COLO829 (cell line): Measurements from ENCODE around the gene MFAP3.
"Not testable (repeated sequence)": the region's sequence is repeated elsewhere in the genome, so short reads cannot be mapped to it uniquely, and the experiment has no call there.

Experiments used
- DNase-seq: peaks from one replicate; pipeline ENCODE4 v3.0.0; 2012; ENCODE audit warnings: low spot score

MFAP3 gene

GRCh38 chr5:154053468-154053867 is 14.7 kb downstream of the MFAP3 start:
- no peak for DNase-seq

GRCh38 chr5:154055201-154055600 is 16.4 kb downstream of the MFAP3 start:
- DNase-seq: no peak

GRCh38 chr5:154058055-154059038 is 19.6 kb downstream of the MFAP3 start:
- no peak for DNase-seq

- no peak for DNase-seq
These were observed 20.3 kb downstream of the MFAP3 start for GRCh38 chr5:154059039-154059430.

GRCh38 chr5:154059583-154059982 is 20.8 kb downstream of the MFAP3 start:
- no peak for DNase-seq

GRCh38 chr5:154060606-154061005 is 21.8 kb downstream of the MFAP3 start:
- DNase-seq: no peak

- no peak for DNase-seq
These were observed 24.6 kb downstream of the MFAP3 start for GRCh38 chr5:154063372-154063771.

- no peak for DNase-seq
These were observed 27.2 kb downstream of the MFAP3 start for GRCh38 chr5:154065971-154066370.

- not testable (repeated sequence) for DNase-seq
These were observed 31.1 kb downstream of the MFAP3 start for GRCh38 chr5:154069854-154070253.

- no peak for DNase-seq
These were observed 33.1 kb downstream of the MFAP3 start for GRCh38 chr5:154071799-154072413.

GRCh38 chr5:154072414-154073171 is 33.8 kb downstream of the MFAP3 start:
- peak; percentile 72 for DNase-seq

GRCh38 chr5:154076240-154076922 is 37.6 kb downstream of the MFAP3 start:
- no peak for DNase-seq

GRCh38 chr5:154077696-154078095 is 38.9 kb downstream of the MFAP3 start:
- no peak for DNase-seq

GRCh38 chr5:154078272-154078671 is 39.5 kb downstream of the MFAP3 start:
- no peak for DNase-seq

GRCh38 chr5:154081246-154081645 is 42.5 kb downstream of the MFAP3 start:
- no peak for DNase-seq

GRCh38 chr5:154084062-154084639 is 45.4 kb downstream of the MFAP3 start:
- DNase-seq: no peak

- no peak for DNase-seq
These were observed 47.4 kb downstream of the MFAP3 start for GRCh38 chr5:154086146-154086545.

GRCh38 chr5:154086641-154087040 is 47.9 kb downstream of the MFAP3 start:
- no peak for DNase-seq

- DNase-seq: no peak
These were observed 48.5 kb downstream of the MFAP3 start for GRCh38 chr5:154087260-154087659.

- no peak for DNase-seq
These were observed 50.0 kb downstream of the MFAP3 start for GRCh38 chr5:154088801-154089200.

GRCh38 chr5:154090656-154091055 is 51.9 kb downstream of the MFAP3 start:
- DNase-seq: no peak
